Stimulated activated CD8-positive, alpha-beta memory T cell treated with anti-CD3 and anti-CD28 coated beads, Interleukin-15, amount 100 ng/mL, for 1 hour (primary cell): Measurements from ENCODE around the gene AMHR2.
"Not testable (repeated sequence)": the region's sequence is repeated elsewhere in the genome, so short reads cannot be mapped to it uniquely, and the experiment has no call there.

Experiments used
- DNase-seq: peaks from one replicate; pipeline ENCODE4 v3.0.0-alpha.2; 2020; ENCODE audit warnings: low read depth

Gene AMHR2

GRCh38 chr12:53415752-53416389, 7.8 kb upstream of the AMHR2 start:
- not testable (repeated sequence) for DNase-seq

- DNase-seq: not testable (repeated sequence)
Measured at GRCh38 chr12:53417291-53417816, 6.3 kb upstream of the AMHR2 start.

GRCh38 chr12:53418221-53418620, 5.4 kb upstream of the AMHR2 start:
- no peak for DNase-seq

- DNase-seq: no peak
Measured at GRCh38 chr12:53419756-53420155, 3.9 kb upstream of the AMHR2 start.

- DNase-seq: not testable (repeated sequence)
Measured at GRCh38 chr12:53422247-53422646, 1.4 kb upstream of the AMHR2 start.

GRCh38 chr12:53424626-53425514, 1.2 kb downstream of the AMHR2 start:
- DNase-seq: no peak

- no peak for DNase-seq
Measured at GRCh38 chr12:53425515-53426150, 2.0 kb downstream of the AMHR2 start.

- no peak for DNase-seq
Measured at GRCh38 chr12:53427905-53428594, 4.4 kb downstream of the AMHR2 start.

- no peak for DNase-seq
Measured at GRCh38 chr12:53428741-53429140, 5.1 kb downstream of the AMHR2 start.

- DNase-seq: no peak
Measured at GRCh38 chr12:53430116-53430515, 6.5 kb downstream of the AMHR2 start.

- DNase-seq: no peak
Measured at GRCh38 chr12:53431187-53431586, 7.5 kb downstream of the AMHR2 start.

- not testable (repeated sequence) for DNase-seq
Measured at GRCh38 chr12:53435326-53435725, 11.7 kb downstream of the AMHR2 start.

- DNase-seq: not testable (repeated sequence)
Measured at GRCh38 chr12:53439582-53439981, 15.9 kb downstream of the AMHR2 start.

- peak; percentile 98 for DNase-seq
Measured at GRCh38 chr12:53441040-53441833, 17.6 kb downstream of the AMHR2 start, which contains the start of gene PRR13. TSS of gene PRR13 (plus strand) at chr12:53441734. CDS start at chr12:53442715, 981 bp downstream.

GRCh38 chr12:53443955-53444354, 20.3 kb downstream of the AMHR2 start:
- no peak for DNase-seq

- not testable (repeated sequence) for DNase-seq
Measured at GRCh38 chr12:53444593-53445325, 21.1 kb downstream of the AMHR2 start.

GRCh38 chr12:53450936-53451335, 27.3 kb downstream of the AMHR2 start:
- no peak for DNase-seq

- peak; percentile 93 for DNase-seq
Measured at GRCh38 chr12:53451661-53452158, 28.1 kb downstream of the AMHR2 start, which contains the start of gene PCBP2. TSS of gene PCBP2 (plus strand) at chr12:53452102. CDS start at chr12:53454801, 2,699 bp downstream.

- peak; percentile 57 for DNase-seq
Measured at GRCh38 chr12:53452159-53453077, 28.8 kb downstream of the AMHR2 start.
